ENCODE data around the gene MSH6.

Gene MSH6

GRCh38 chr2:47741637-47742036 is 41.3 kb upstream of the MSH6 start:
- H3K4me3 ChIP-seq (ENCODE audit: low read depth, low read length) = no peak overlapping the region
- no peak for TF ChIP-seq CTCF (IDR thresholded peaks at IDR 0.05; ENCODE audit: low read depth, low read length)

GRCh38 chr2:47744074-47744473 is 38.9 kb upstream of the MSH6 start:
- H3K4me3 ChIP-seq (ENCODE audit: low read depth, low read length) = no peak overlapping the region
- no peak for TF ChIP-seq CTCF (IDR thresholded peaks at IDR 0.05; ENCODE audit: low read depth, low read length)

- no peak for TF ChIP-seq CTCF (IDR thresholded peaks at IDR 0.05; ENCODE audit: low read depth, low read length)
- H3K4me3 ChIP-seq (ENCODE audit: low read depth, low read length) = no peak overlapping the region
Observed at GRCh38 chr2:47747878-47748277, 35.1 kb upstream of the MSH6 start.

GRCh38 chr2:47751856-47752414 is 31.0 kb upstream of the MSH6 start:
- no peak overlapping the region for H3K4me3 ChIP-seq (ENCODE audit: low read depth, low read length)
- TF ChIP-seq CTCF (IDR thresholded peaks at IDR 0.05; ENCODE audit: low read depth, low read length) = no peak

- H3K4me3 ChIP-seq (ENCODE audit: low read depth, low read length) = no peak overlapping the region
Observed at GRCh38 chr2:47767497-47767844, 15.5 kb upstream of the MSH6 start.

GRCh38 chr2:47767880-47768609 is 14.9 kb upstream of the MSH6 start:
- no peak overlapping the region for H3K4me3 ChIP-seq (ENCODE audit: low read depth, low read length)

More at GRCh38 chr2:47767497-47767844, 15.5 kb upstream of the MSH6 start:
- no peak for TF ChIP-seq CTCF (IDR thresholded peaks at IDR 0.05; ENCODE audit: low read depth, low read length)

More at GRCh38 chr2:47767880-47768609, 14.9 kb upstream of the MSH6 start:
- TF ChIP-seq CTCF (IDR thresholded peaks at IDR 0.05; ENCODE audit: low read depth, low read length) = peak; percentile 98

All from WI38 (cell line).